GM12878 (cell line): Measurements from ENCODE around the gene ROCK2. TPM values are rescaled to one million over a fixed set of nuclear protein-coding genes. Genes with fewer than 3 reads are reported as not detected.

Experiments
- DPF2 ChIP-seq: fragments of 450-650 bp; IDR thresholded peaks from 2 replicates; pipeline ENCODE4 v1.6.1; 2017; ENCODE audit warnings: mild to moderate bottlenecking
- EGR1 ChIP-seq, 2 experiments: IDR thresholded peaks; 1 replicate in 1 of 2; 2 replicates in 1 of 2; pipeline ENCODE4 v1.6.1; 2011 to 2012; ENCODE audit warnings: low read depth in 2 of 2, low read length in 2 of 2, borderline replicate concordance in 1 of 2, mild to moderate bottlenecking in 1 of 2, moderate library complexity in 1 of 2
- HDGF ChIP-seq: fragments of 450-650 bp; IDR thresholded peaks from 2 replicates; pipeline ENCODE4 v1.6.1; 2016; ENCODE audit warnings: antibody characterized with exemption
- KAT2A ChIP-seq: conservative IDR thresholded peaks from 2 replicates; pipeline ENCODE4 v1.6.1; 2011; ENCODE audit warnings: low read depth, low read length; ENCODE audit not compliant: control insufficient read depth
- NBN ChIP-seq: fragments of 450-650 bp; IDR thresholded peaks from 2 replicates; pipeline ENCODE4 v1.6.1; 2016
- PAX8 ChIP-seq: fragments of 450-650 bp; IDR thresholded peaks from 2 replicates; pipeline ENCODE4 v1.6.1; 2017; ENCODE audit warnings: mild to moderate bottlenecking, moderate library complexity
- POLR2AphosphoS2 ChIP-seq: IDR thresholded peaks from 2 replicates; pipeline ENCODE4 v1.6.1; 2011; ENCODE audit warnings: low read depth, mild to moderate bottlenecking, low read length, improper control_type of control experiment, moderate library complexity
- SMAD5 ChIP-seq: IDR thresholded peaks from 2 replicates; pipeline ENCODE4 v1.6.1; 2016; ENCODE audit warnings: antibody characterized with exemption, low read depth
- SRF ChIP-seq, 2 experiments: IDR thresholded peaks; 2 replicates each; pipeline ENCODE4 v1.6.1; 2011; ENCODE audit warnings: low read depth in 2 of 2, low read length in 2 of 2, mild to moderate bottlenecking in 1 of 2, moderate library complexity in 1 of 2
- SUPT20H ChIP-seq: IDR thresholded peaks from 2 replicates; pipeline ENCODE4 v1.6.1; 2011; ENCODE audit warnings: low read depth, mild to moderate bottlenecking, low read length, moderate library complexity, borderline replicate concordance; ENCODE audit not compliant: control insufficient read depth
- polyA plus RNA-seq, 11 experiments: library from polyadenylated mRNA; depleted of rRNA in 4 of 11; unstranded in 6 of 11; stranded (reverse) in 5 of 11; fragments of >200 nt; fragmentation: Nextera tagmentation in 4 of 11; fragmentation: Illumina TruSeq in 1 of 11; extraction: Ambion mirVana in 4 of 11; extraction: Trizol in 1 of 11; gene quantifications; 1 replicate in 1 of 11; 2 replicates in 10 of 11; pipeline versions ENCODE4 v1.2.1 to v1.2.3, GENCODE V29; 2011 to 2016; ENCODE audit warnings: inconsistent platforms in 2 of 11, missing spikeins in 2 of 11, low read depth in 1 of 11
- total RNA-seq, 4 experiments: library from RNA; depleted of rRNA in 3 of 4; stranded (reverse); fragments of >200 nt in 3 of 4; fragmentation: Illumina TruSeq in 1 of 4; extraction: Trizol in 1 of 4; gene quantifications; 2 replicates each; pipeline versions ENCODE4 v1.2.1 to v1.2.3, GENCODE V29; 2013 to 2021
- TF ChIP-seq, protein P1 (sequence below): fragments of 150-350 bp; IDR thresholded peaks from 2 replicates; pipeline ENCODE4 v1.6.1; 2016; ENCODE audit warnings: low read depth, low read length
- TF ChIP-seq, protein P2 (sequence below): IDR thresholded peaks from 2 replicates; pipeline ENCODE4 v1.6.1; 2011; ENCODE audit warnings: low read depth, mild to moderate bottlenecking, low read length, moderate library complexity, borderline replicate concordance; ENCODE audit errors: extremely low read depth
- TF ChIP-seq, protein P3 (sequence below): IDR thresholded peaks from 2 replicates; pipeline ENCODE4 v1.6.1; 2012; ENCODE audit warnings: mild to moderate bottlenecking, low read depth, low read length
- TF ChIP-seq, protein P4 (sequence below): fragments of 450-650 bp; formaldehyde crosslinking; IDR thresholded peaks from 2 replicates; pipeline ENCODE4 v1.4.0; 2020; ENCODE audit warnings: mild to moderate bottlenecking, moderate library complexity
- TF ChIP-seq, protein P5 (sequence below): IDR thresholded peaks from 2 replicates; pipeline ENCODE4 v1.6.1; 2012; ENCODE audit warnings: low read length, inconsistent platforms

Gene ROCK2
- total and polyA plus RNA-seq, 10 of the 15 experiments (the other 5 are each of a cell fraction or from before 2014, with no cell fraction given), result 4.6 to 22.1 (median 8.3) TPM

DNA sequence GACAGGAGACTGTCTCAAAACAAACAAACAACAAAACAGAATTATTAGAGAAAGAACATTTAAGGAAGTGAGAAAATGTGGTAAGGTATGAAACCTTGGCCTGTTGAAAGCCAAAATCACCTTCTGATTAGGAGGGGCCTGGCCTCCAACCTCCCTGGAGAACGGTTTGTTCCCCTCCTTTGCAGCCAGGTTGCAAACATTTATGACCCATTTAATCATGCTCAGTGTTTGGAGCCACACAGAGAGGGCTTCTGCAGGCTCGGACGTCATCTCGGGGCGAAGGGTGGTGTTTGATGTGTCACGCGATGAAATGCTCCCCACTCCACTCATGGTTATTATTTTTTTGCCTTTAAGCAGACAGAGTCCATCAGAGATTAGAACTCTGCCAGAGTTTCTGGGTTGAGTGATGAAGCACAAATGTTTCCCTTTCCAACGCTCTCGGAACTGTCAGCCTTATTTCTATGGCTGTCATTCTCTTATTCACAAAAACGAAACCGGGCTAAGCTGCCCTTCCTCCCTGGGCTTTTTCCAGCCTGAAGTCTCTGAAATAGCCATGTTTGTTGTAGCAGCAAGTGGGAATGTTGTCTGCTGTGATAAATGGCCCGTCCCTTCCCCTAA lies 33.6 kb upstream of the ROCK2 start (continued):
- TF ChIP-seq, protein P1, sequence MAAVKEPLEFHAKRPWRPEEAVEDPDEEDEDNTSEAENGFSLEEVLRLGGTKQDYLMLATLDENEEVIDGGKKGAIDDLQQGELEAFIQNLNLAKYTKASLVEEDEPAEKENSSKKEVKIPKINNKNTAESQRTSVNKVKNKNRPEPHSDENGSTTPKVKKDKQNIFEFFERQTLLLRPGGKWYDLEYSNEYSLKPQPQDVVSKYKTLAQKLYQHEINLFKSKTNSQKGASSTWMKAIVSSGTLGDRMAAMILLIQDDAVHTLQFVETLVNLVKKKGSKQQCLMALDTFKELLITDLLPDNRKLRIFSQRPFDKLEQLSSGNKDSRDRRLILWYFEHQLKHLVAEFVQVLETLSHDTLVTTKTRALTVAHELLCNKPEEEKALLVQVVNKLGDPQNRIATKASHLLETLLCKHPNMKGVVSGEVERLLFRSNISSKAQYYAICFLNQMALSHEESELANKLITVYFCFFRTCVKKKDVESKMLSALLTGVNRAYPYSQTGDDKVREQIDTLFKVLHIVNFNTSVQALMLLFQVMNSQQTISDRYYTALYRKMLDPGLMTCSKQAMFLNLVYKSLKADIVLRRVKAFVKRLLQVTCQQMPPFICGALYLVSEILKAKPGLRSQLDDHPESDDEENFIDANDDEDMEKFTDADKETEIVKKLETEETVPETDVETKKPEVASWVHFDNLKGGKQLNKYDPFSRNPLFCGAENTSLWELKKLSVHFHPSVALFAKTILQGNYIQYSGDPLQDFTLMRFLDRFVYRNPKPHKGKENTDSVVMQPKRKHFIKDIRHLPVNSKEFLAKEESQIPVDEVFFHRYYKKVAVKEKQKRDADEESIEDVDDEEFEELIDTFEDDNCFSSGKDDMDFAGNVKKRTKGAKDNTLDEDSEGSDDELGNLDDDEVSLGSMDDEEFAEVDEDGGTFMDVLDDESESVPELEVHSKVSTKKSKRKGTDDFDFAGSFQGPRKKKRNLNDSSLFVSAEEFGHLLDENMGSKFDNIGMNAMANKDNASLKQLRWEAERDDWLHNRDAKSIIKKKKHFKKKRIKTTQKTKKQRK, result no peak
- no peak for TF ChIP-seq POLR2AphosphoS2
- TF ChIP-seq, protein P2, sequence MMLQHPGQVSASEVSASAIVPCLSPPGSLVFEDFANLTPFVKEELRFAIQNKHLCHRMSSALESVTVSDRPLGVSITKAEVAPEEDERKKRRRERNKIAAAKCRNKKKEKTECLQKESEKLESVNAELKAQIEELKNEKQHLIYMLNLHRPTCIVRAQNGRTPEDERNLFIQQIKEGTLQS, result no peak
- TF ChIP-seq, protein P3, sequence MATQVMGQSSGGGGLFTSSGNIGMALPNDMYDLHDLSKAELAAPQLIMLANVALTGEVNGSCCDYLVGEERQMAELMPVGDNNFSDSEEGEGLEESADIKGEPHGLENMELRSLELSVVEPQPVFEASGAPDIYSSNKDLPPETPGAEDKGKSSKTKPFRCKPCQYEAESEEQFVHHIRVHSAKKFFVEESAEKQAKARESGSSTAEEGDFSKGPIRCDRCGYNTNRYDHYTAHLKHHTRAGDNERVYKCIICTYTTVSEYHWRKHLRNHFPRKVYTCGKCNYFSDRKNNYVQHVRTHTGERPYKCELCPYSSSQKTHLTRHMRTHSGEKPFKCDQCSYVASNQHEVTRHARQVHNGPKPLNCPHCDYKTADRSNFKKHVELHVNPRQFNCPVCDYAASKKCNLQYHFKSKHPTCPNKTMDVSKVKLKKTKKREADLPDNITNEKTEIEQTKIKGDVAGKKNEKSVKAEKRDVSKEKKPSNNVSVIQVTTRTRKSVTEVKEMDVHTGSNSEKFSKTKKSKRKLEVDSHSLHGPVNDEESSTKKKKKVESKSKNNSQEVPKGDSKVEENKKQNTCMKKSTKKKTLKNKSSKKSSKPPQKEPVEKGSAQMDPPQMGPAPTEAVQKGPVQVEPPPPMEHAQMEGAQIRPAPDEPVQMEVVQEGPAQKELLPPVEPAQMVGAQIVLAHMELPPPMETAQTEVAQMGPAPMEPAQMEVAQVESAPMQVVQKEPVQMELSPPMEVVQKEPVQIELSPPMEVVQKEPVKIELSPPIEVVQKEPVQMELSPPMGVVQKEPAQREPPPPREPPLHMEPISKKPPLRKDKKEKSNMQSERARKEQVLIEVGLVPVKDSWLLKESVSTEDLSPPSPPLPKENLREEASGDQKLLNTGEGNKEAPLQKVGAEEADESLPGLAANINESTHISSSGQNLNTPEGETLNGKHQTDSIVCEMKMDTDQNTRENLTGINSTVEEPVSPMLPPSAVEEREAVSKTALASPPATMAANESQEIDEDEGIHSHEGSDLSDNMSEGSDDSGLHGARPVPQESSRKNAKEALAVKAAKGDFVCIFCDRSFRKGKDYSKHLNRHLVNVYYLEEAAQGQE, result no peak
- no peak for TF ChIP-seq SUPT20H
- TF ChIP-seq HDGF, result no peak
- TF ChIP-seq SMAD5, result no peak
- no peak for TF ChIP-seq KAT2A
- TF ChIP-seq SRF (IDR thresholded peaks at IDR 0.05; ENCODE audit: low read depth in 2 of 2, low read length in 2 of 2), result no peak
- TF ChIP-seq PAX8, result no peak
- TF ChIP-seq NBN, result no peak; the same call in 1 of the 2 replicates
- TF ChIP-seq EGR1 (IDR thresholded peaks at IDR 0.05; ENCODE audit: borderline replicate concordance in 1 of 2, low read depth in 2 of 2, low read length in 2 of 2), result no peak
- TF ChIP-seq, protein P4, sequence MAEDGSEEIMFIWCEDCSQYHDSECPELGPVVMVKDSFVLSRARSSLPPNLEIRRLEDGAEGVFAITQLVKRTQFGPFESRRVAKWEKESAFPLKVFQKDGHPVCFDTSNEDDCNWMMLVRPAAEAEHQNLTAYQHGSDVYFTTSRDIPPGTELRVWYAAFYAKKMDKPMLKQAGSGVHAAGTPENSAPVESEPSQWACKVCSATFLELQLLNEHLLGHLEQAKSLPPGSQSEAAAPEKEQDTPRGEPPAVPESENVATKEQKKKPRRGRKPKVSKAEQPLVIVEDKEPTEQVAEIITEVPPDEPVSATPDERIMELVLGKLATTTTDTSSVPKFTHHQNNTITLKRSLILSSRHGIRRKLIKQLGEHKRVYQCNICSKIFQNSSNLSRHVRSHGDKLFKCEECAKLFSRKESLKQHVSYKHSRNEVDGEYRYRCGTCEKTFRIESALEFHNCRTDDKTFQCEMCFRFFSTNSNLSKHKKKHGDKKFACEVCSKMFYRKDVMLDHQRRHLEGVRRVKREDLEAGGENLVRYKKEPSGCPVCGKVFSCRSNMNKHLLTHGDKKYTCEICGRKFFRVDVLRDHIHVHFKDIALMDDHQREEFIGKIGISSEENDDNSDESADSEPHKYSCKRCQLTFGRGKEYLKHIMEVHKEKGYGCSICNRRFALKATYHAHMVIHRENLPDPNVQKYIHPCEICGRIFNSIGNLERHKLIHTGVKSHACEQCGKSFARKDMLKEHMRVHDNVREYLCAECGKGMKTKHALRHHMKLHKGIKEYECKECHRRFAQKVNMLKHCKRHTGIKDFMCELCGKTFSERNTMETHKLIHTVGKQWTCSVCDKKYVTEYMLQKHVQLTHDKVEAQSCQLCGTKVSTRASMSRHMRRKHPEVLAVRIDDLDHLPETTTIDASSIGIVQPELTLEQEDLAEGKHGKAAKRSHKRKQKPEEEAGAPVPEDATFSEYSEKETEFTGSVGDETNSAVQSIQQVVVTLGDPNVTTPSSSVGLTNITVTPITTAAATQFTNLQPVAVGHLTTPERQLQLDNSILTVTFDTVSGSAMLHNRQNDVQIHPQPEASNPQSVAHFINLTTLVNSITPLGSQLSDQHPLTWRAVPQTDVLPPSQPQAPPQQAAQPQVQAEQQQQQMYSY, result no peak
- TF ChIP-seq, protein P5, sequence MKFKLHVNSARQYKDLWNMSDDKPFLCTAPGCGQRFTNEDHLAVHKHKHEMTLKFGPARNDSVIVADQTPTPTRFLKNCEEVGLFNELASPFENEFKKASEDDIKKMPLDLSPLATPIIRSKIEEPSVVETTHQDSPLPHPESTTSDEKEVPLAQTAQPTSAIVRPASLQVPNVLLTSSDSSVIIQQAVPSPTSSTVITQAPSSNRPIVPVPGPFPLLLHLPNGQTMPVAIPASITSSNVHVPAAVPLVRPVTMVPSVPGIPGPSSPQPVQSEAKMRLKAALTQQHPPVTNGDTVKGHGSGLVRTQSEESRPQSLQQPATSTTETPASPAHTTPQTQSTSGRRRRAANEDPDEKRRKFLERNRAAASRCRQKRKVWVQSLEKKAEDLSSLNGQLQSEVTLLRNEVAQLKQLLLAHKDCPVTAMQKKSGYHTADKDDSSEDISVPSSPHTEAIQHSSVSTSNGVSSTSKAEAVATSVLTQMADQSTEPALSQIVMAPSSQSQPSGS, result no peak; the same call in 1 of the 2 replicates
- peak; percentile 94 for TF ChIP-seq DPF2
